C4-2B (cell line): ENCODE results near the gene SEZ6L2.
"Not testable (repeated sequence)": the region's sequence is repeated elsewhere in the genome, so short reads cannot be mapped to it uniquely, and the experiment has no call there.

Source experiments
- H3K27ac ChIP-seq: fragments of 450-650 bp; 2 replicates; pipeline ENCODE4 v1.5.1; 2017
- CTCF ChIP-seq: fragments of 450-650 bp; conservative IDR thresholded peaks from 2 replicates; pipeline ENCODE4 v1.5.1; 2017; ENCODE audit warnings: mild to moderate bottlenecking
- ZFX ChIP-seq: fragments of 450-650 bp; IDR thresholded peaks from 2 replicates; pipeline ENCODE4 v1.6.1; 2017

Gene SEZ6L2

GRCh38 chr16:29899516-29900101 lies at the start of gene SEZ6L2:
TSS of gene SEZ6L2 (minus strand) at chr16:29899550. CDS start at chr16:29899019, 531 bp downstream.
- peak within 1 kb of the TSS; percentile 82 for H3K27ac ChIP-seq
- no peak; the same call in 1 of the 2 replicates for TF ChIP-seq CTCF
- TF ChIP-seq ZFX, result no peak

GRCh38 chr16:29947897-29948296 lies 48.5 kb upstream of the SEZ6L2 start:
- no peak overlapping the region for H3K27ac ChIP-seq
- TF ChIP-seq ZFX (no peak), CTCF (no peak)

GRCh38 chr16:29943846-29944799 lies 44.8 kb upstream of the SEZ6L2 start:
- TF ChIP-seq ZFX (no peak), CTCF (no peak; the same call in 1 of the 2 replicates)
- peak overlapping the region; percentile 78 for H3K27ac ChIP-seq

- TF ChIP-seq ZFX, result no peak
- TF ChIP-seq CTCF, result no peak
- no peak overlapping the region for H3K27ac ChIP-seq
These were observed 41.3 kb upstream of the SEZ6L2 start for GRCh38 chr16:29940656-29941055.

- H3K27ac ChIP-seq, result not testable (repeated sequence)
These were observed 32.4 kb upstream of the SEZ6L2 start for GRCh38 chr16:29931750-29932149.

- H3K27ac ChIP-seq, result peak overlapping the region; percentile 88; the same call in 1 of the 2 replicates
- TF ChIP-seq CTCF (no peak), ZFX (no peak)
These were observed 27.9 kb upstream of the SEZ6L2 start for GRCh38 chr16:29927070-29927905.

GRCh38 chr16:29926711-29927052 lies 27.3 kb upstream of the SEZ6L2 start:
- H3K27ac ChIP-seq, result peak overlapping the region; percentile 88
- TF ChIP-seq CTCF, result no peak
- TF ChIP-seq ZFX, result no peak
